IPS-NIHi7 (cell line): ENCODE measurements around the gene RREB1.

Experiments
- DNase-seq: peaks from one replicate; pipeline ENCODE4 v3.0.0; 2012; ENCODE audit warnings: mixed read lengths; ENCODE audit errors: extremely low spot score

RREB1 gene

DNA sequence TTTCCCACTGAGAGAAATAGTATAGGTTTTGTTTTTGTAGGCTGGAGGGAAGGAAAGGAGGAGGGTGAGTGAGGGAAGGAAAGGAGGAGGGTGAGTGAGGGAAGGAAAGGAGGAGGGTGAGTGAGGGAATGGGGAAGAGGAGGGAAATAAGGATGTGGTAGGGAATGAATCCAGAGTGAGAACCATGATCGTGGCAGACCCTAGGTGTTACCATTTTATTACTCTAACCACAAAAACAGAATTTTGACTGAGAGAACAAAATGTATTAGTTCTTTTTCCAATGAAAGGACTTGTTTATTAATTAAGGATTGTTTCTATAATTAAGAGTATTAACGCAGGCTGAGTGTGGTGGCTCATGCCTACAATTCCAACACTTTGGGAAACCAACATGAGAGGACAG is 188.8 kb downstream of the RREB1 start:
- no peak for DNase-seq

DNA sequence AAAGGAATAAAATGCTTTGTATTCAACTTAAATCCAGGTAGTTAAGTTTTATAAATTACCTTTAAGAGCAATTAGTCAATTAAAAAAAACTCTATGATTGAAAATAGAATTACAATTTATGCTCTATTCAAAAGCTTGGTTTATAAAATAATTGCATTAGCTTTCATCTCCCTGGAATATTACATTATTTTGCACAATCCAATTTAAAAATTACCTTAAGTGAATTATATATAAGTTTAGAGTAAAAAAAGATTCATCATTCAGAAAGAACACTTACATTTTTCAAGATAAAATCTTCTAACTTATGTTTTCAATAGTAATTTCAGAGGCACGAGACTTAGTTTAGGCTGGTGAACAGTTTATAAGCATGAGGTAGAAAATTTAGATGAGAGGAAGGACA is 190.4 kb downstream of the RREB1 start:
- DNase-seq = no peak

DNA sequence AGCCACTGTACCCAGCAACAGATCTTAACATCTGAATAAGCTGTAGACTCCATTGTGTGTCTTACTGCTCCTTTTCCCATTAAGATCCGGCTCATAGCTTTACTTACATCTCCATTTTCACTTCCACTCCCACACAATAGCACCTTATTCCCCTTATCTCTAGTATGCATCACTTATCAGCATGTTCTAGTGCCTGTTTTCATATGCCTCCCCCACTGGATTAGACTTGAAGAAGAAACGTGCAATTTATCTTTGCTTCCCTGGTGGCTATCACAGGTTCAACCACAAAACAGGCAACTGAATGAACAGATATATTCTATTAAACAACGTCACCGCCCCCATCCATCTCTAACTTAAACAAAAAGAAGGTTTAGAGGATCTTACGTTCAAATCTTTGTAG is 193.2 kb downstream of the RREB1 start:
- no peak for DNase-seq
